Mesenchymal stem cell (in vitro differentiated cells and primary cell): ENCODE data around the gene ZFP91.

Experiments
- DNase-seq: peaks from one replicate; pipeline ENCODE4 v3.0.0-alpha.2; 2013
- H2AFZ ChIP-seq: one replicate; pipeline ENCODE4 v1.6.1; 2013; ENCODE audit warnings: low read depth, mild to moderate bottlenecking, control low read depth, inconsistent platforms, low read length, moderate library complexity
- H2AK5ac ChIP-seq: 2 replicates; pipeline ENCODE4 v1.6.1; 2013; ENCODE audit warnings: low read length, moderate library complexity, mild to moderate bottlenecking, inconsistent platforms; ENCODE audit not compliant: severe bottlenecking
- H2BK120ac ChIP-seq: one replicate; pipeline ENCODE4 v1.6.1; 2013; ENCODE audit warnings: low read depth, mild to moderate bottlenecking, inconsistent platforms, low read length, moderate library complexity
- H2BK12ac ChIP-seq, 2 experiments: one replicate each; pipeline ENCODE4 v1.6.1; 2013; ENCODE audit warnings: inconsistent platforms in 2 of 2, low read length in 2 of 2, mild to moderate bottlenecking in 2 of 2, moderate library complexity in 2 of 2, control low read depth in 1 of 2
- H2BK15ac ChIP-seq: one replicate; pipeline ENCODE4 v1.6.1; 2013; ENCODE audit warnings: mild to moderate bottlenecking, low read depth, inconsistent platforms; ENCODE audit not compliant: poor library complexity, severe bottlenecking
- H2BK5ac ChIP-seq: 2 replicates; pipeline ENCODE4 v1.6.1; 2013; ENCODE audit warnings: low read depth, mild to moderate bottlenecking, low read length, control low read depth, inconsistent platforms; ENCODE audit not compliant: poor library complexity, severe bottlenecking
- H3K14ac ChIP-seq, 2 experiments: one replicate each; pipeline ENCODE4 v1.6.1; 2013; ENCODE audit warnings: inconsistent platforms in 2 of 2, low read length in 2 of 2, control low read depth in 1 of 2, mild to moderate bottlenecking in 1 of 2, moderate library complexity in 1 of 2
- H3K18ac ChIP-seq, 2 experiments: one replicate each; pipeline ENCODE4 v1.6.1; 2013; ENCODE audit warnings: inconsistent platforms in 2 of 2, low read length in 2 of 2, control low read depth in 1 of 2, low read depth in 1 of 2, mild to moderate bottlenecking in 1 of 2
- H3K23ac ChIP-seq, 2 experiments: one replicate each; pipeline ENCODE4 v1.6.1; 2013; ENCODE audit warnings: inconsistent platforms in 2 of 2, low read length in 2 of 2, mild to moderate bottlenecking in 2 of 2, moderate library complexity in 2 of 2, control low read depth in 1 of 2
- H3K27ac ChIP-seq: 2 replicates; pipeline ENCODE4 v1.5.1; 2013; ENCODE audit warnings: mild to moderate bottlenecking, moderate library complexity, low read length, control low read depth, inconsistent platforms; ENCODE audit not compliant: poor library complexity, severe bottlenecking
- H3K27me3 ChIP-seq, 2 experiments: 2 replicates each; pipeline versions ENCODE4 v1.6.1 to v1.7.0; 2013; ENCODE audit warnings: low read length in 2 of 2, mild to moderate bottlenecking in 2 of 2, moderate library complexity in 2 of 2, control low read depth in 1 of 2, inconsistent platforms in 1 of 2; ENCODE audit not compliant: control insufficient read depth in 1 of 2, insufficient read depth in 1 of 2
- H3K36me3 ChIP-seq, 2 experiments: 2 replicates each; pipeline versions ENCODE4 v1.6.1 to v1.7.0; 2013; ENCODE audit warnings: low read length in 2 of 2, control low read depth in 1 of 2, inconsistent platforms in 1 of 2, low read depth in 1 of 2, mild to moderate bottlenecking in 1 of 2; ENCODE audit not compliant: insufficient read depth in 2 of 2, control insufficient read depth in 1 of 2
- H3K4ac ChIP-seq, 2 experiments: one replicate each; pipeline ENCODE4 v1.6.1; 2013; ENCODE audit warnings: inconsistent platforms in 2 of 2, low read length in 2 of 2, mild to moderate bottlenecking in 2 of 2, moderate library complexity in 2 of 2, control low read depth in 1 of 2, low read depth in 1 of 2
- H3K4me1 ChIP-seq: 2 replicates; pipeline ENCODE4 v1.6.1; 2013; ENCODE audit warnings: low read depth, low read length, control low read depth; ENCODE audit not compliant: control insufficient read depth, insufficient read depth
- H3K4me2 ChIP-seq: 2 replicates; pipeline ENCODE4 v1.6.1; 2013; ENCODE audit warnings: low read length, mild to moderate bottlenecking, inconsistent platforms; ENCODE audit not compliant: poor library complexity, severe bottlenecking
- H3K4me3 ChIP-seq, 2 experiments: 2 replicates each; pipeline versions ENCODE4 v1.5.1 to v1.7.0; 2013; ENCODE audit warnings: low read length in 2 of 2, mild to moderate bottlenecking in 2 of 2, control low read depth in 1 of 2, low read depth in 1 of 2; ENCODE audit not compliant: insufficient read depth in 1 of 2
- H3K79me1 ChIP-seq: replicated peaks from 2 replicates; pipeline ENCODE4 v1.6.1; 2013; ENCODE audit warnings: mild to moderate bottlenecking, control low read depth, low read length, inconsistent platforms; ENCODE audit not compliant: poor library complexity, severe bottlenecking
- H3K9ac ChIP-seq: 2 replicates; pipeline ENCODE4 v1.7.0; 2013; ENCODE audit warnings: mild to moderate bottlenecking, low read length, moderate library complexity
- H3K9me3 ChIP-seq: 2 replicates; pipeline ENCODE4 v1.7.0; 2013; ENCODE audit warnings: mild to moderate bottlenecking, low read length; ENCODE audit not compliant: control insufficient read depth
- H4K8ac ChIP-seq: one replicate; pipeline ENCODE4 v1.6.1; 2013; ENCODE audit warnings: inconsistent platforms, mild to moderate bottlenecking, low read length, moderate library complexity
- H4K91ac ChIP-seq: one replicate; pipeline ENCODE4 v1.6.1; 2013; ENCODE audit warnings: mild to moderate bottlenecking, low read length, inconsistent platforms
- WGBS: methylation state at CpG from one replicate; pipeline ENCODE4 v1.1.7; 2013; ENCODE audit warnings: mixed read lengths; 5-methylcytosine and 5-hydroxymethylcytosine counted together

ZFP91 gene

DNA sequence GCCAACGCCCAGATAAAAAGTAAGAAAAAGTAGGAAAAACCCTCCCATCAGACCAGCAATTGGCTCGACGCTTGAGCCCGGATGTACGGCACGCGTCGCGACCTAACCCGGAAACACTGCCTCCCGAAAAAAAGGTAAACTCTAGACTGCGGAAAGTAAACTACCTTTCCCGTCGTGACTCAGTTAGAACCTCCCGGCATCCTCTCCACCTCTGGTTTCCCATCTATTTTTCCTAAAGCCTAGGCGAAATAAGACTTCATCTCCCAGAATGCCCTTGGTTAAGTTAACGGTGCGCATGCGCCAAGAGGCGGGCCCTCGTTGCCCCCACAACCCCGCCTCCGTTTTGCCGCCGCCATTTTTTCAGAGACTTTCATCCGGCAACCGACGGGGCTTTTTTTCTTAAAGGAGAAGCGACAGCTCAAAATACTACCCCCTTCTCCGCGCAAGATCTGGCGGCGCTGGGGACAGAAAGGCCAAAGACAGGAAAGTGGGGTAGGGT is 678 bp upstream of the ZFP91 start:
- Histone ChIP-seq H4K8ac (peak overlapping the region; percentile 99), H2AK5ac (peak overlapping the region; percentile 43), H3K9me3 (no peaks in the 10 kb centered on the region), H2BK12ac (peak overlapping the region in 1 of 2 experiments; percentile 53), H2AFZ (peak overlapping the region; percentile 20), H3K4me1 (peaks cover 8% of the 10 kb centered on the region), H3K9ac (peak overlapping the region; percentile 99), H3K4me3 (peak overlapping the region; percentile 85 to 98), H3K14ac (peak overlapping the region; percentile 6 to 70), H3K36me3 (peaks cover 0 to 6% of the 10 kb centered on the region in 2 experiments), H3K18ac (peak overlapping the region; percentile 93 to 99), H2BK5ac (peak overlapping the region; percentile 99), H3K4ac (peak overlapping the region; percentile 64 to 99), H2BK120ac (peak overlapping the region; percentile 84), H3K23ac (peak overlapping the region in 1 of 2 experiments; percentile 2), H3K27me3 (no peaks in the 10 kb centered on the region), H3K79me1 (peaks cover 2% of the 10 kb centered on the region), H2BK15ac (peak overlapping the region; percentile 93), H4K91ac (peak overlapping the region; percentile 99), H3K27ac (peak overlapping the region; percentile 100), H3K4me2 (peak overlapping the region; percentile 80)
- WGBS, result under 1% methylated on average over 32 of the region's 33 CpGs
- DNase-seq, result peak; percentile 99

DNA sequence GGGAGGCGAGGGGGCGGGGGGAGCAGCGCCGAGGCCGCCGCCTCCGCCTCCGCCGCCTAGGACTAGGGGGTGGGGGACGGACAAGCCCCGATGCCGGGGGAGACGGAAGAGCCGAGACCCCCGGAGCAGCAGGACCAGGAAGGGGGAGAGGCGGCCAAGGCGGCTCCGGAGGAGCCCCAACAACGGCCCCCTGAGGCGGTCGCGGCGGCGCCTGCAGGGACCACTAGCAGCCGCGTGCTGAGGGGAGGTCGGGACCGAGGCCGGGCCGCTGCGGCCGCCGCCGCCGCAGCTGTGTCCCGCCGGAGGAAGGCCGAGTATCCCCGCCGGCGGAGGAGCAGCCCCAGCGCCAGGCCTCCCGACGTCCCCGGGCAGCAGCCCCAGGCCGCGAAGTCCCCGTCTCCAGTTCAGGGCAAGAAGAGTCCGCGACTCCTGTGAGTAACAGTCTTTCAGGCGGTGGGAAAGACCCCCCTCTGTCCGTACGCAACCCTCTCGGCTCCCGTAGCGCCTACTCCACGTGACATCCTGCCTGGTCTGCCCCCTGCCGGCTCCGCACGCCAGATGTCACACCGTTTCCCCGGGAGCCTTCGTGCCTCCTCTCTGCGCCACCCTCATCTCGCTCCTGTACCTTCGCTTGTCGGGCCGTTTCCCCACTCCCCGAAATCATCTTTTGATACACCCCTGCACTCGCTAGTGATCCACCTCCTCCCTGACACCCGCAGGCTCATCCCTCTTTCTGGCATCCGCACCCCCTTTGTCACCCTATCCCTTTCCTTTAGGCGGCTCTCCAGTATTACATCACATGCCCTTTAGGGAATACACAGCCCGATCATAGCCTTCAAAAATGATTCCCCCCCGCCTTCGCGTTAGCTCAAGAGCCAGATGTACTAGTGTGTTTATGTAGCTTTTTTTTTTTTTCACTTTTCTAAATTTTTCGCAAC is 598 bp downstream of the ZFP91 start:
- H2AK5ac ChIP-seq, result peak overlapping the region; percentile 29
- H3K27ac ChIP-seq, result peak overlapping the region; percentile 90
- no peaks in the 10 kb centered on the region for H3K9me3 ChIP-seq
- H2BK120ac ChIP-seq, result peak overlapping the region; percentile 99
- peak; percentile 95 for DNase-seq
- peaks cover 2% of the 10 kb centered on the region for H3K79me1 ChIP-seq
- peak overlapping the region in 1 of 2 experiments; percentile 100 for H3K23ac ChIP-seq
- peak overlapping the region; percentile 93 to 99 for H3K4ac ChIP-seq
- peak overlapping the region; percentile 78 for H4K8ac ChIP-seq
- peaks cover 0 to 6% of the 10 kb centered on the region in 2 experiments for H3K36me3 ChIP-seq
- no peaks in the 10 kb centered on the region for H3K27me3 ChIP-seq
- peaks cover 8% of the 10 kb centered on the region for H3K4me1 ChIP-seq
- peak overlapping the region; percentile 97 for H3K9ac ChIP-seq
- peak overlapping the region; percentile 90 to 98 for H3K4me3 ChIP-seq
- 1% methylated on average over 64 of the region's 78 CpGs for WGBS
- peak overlapping the region; percentile 100 for H2BK5ac ChIP-seq
- H4K91ac ChIP-seq, result peak overlapping the region; percentile 97
- peak overlapping the region; percentile 29 for H3K4me2 ChIP-seq
- H2AFZ ChIP-seq, result peak overlapping the region; percentile 46
- H2BK15ac ChIP-seq, result peak overlapping the region; percentile 99
- H3K18ac ChIP-seq, result peak overlapping the region; percentile 85 to 88
- H2BK12ac ChIP-seq, result peak overlapping the region in 1 of 2 experiments; percentile 42
- H3K14ac ChIP-seq, result peak overlapping the region; percentile 97 to 99

DNA sequence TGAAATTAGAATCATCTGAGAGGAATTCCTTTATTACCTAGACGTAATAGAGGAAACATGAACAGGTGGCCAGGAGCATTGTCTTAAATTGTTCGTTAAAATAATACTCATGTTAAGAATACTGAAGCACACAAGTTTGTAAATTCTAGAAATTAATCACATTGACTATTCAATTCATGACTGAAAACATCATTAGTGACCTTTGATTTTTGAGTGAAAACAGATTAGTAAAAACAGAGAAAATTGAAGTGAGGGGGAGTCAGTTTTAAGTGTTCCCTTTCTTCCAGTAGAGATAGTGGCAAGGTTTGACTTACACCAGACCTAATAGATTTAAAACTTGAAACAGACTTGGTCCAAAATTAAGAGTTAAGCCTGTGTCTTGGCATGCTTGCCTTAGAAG is 1.4 kb downstream of the ZFP91 start:
- Histone ChIP-seq H3K23ac (no peak overlapping the region), H4K91ac (no peak overlapping the region), H3K36me3 (peaks cover 0 to 14% of the 10 kb centered on the region in 2 experiments), H3K9me3 (no peaks in the 10 kb centered on the region), H2BK5ac (no peak overlapping the region), H3K18ac (no peak overlapping the region), H2AFZ (no peak overlapping the region), H2BK15ac (no peak overlapping the region), H3K9ac (peak overlapping the region; percentile 97), H3K79me1 (peaks cover 2% of the 10 kb centered on the region), H3K14ac (no peak overlapping the region), H3K4me2 (peak overlapping the region; percentile 53), H3K4ac (no peak overlapping the region), H2BK120ac (no peak overlapping the region), H3K27ac (no peak overlapping the region), H2AK5ac (no peak overlapping the region), H2BK12ac (no peak overlapping the region), H3K4me1 (peaks cover 8% of the 10 kb centered on the region), H3K27me3 (no peaks in the 10 kb centered on the region), H4K8ac (no peak overlapping the region), H3K4me3 (peak overlapping the region in 1 of 2 experiments; percentile 90)
- no CpG with 5 or more reads among the region's 2 CpGs for WGBS
- DNase-seq, result no peak

DNA sequence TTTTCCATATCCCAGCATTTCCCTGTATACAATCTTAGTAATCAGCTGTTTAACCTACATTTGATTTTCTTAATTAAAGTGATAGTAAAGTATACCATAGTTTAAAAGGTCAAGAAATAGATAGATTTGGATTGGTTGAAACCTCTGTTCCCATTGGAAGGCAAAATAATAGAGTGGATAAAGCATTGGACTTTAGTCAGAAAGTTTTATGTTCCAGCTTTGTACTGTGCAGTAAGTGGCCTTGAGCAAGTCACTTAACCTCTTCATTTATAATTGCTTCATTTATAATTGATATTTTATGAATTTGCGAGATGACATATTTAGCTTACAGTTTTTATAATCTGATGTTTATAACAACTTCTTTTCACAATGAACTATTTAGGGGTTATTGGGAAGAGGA is 3.6 kb downstream of the ZFP91 start:
- Histone ChIP-seq H4K8ac (no peak overlapping the region), H3K4ac (no peak overlapping the region), H3K27ac (no peak overlapping the region), H2AK5ac (no peak overlapping the region), H2BK15ac (no peak overlapping the region), H3K18ac (no peak overlapping the region), H3K4me2 (no peak overlapping the region), H3K36me3 (peaks cover 0 to 34% of the 10 kb centered on the region in 2 experiments), H2BK5ac (no peak overlapping the region), H3K9me3 (no peaks in the 10 kb centered on the region), H2BK12ac (no peak overlapping the region), H2AFZ (no peak overlapping the region), H3K4me1 (peaks cover 3% of the 10 kb centered on the region), H3K4me3 (peak overlapping the region in 1 of 2 experiments; percentile 90), H3K9ac (peak overlapping the region; percentile 57), H2BK120ac (no peak overlapping the region), H3K14ac (no peak overlapping the region), H3K27me3 (no peaks in the 10 kb centered on the region), H4K91ac (no peak overlapping the region), H3K79me1 (no peaks in the 10 kb centered on the region), H3K23ac (no peak overlapping the region)
- no CpG with 5 or more reads among the region's 1 CpG for WGBS
- DNase-seq, result no peak
